Panc1 (cell line): Measurements from ENCODE around the gene MPP7. TPM values are rescaled to one million over a fixed set of nuclear protein-coding genes. Genes with fewer than 3 reads are reported as not detected.

Experiments used
- ATAC-seq: fragments of 200-7000 bp; cut with Tn5 transposase; 2 replicates; pipeline ENCODE4 v1.9.1; 2020; ENCODE audit warnings: mild to moderate bottlenecking, moderate library complexity
- BruUV-seq: library from RNA; stranded (reverse); fragments of 400-500 nt; replicated peaks from 2 replicates; lab custom pipeline; 2021; lab: Mats Ljungman, UMichigan
- CTCF ChIA-PET: fragments of 300-600 bp; sonication (Branson Sonifier 250); formaldehyde crosslinking; loops from one replicate; lab custom pipeline; 2022; ENCODE audit warnings: antibody characterized with exemption; lab: Charles Lee
- POLR2A ChIA-PET: fragments of 300-600 bp; sonication (Branson Sonifier 250); formaldehyde crosslinking; loops from one replicate; lab custom pipeline; 2022; ENCODE audit warnings: antibody characterized with exemption; lab: Charles Lee
- DNase-seq: peaks from one replicate; pipeline ENCODE4 v3.0.0-alpha.2; 2010; ENCODE audit warnings: low read depth, low spot score
- H3K27ac ChIP-seq: 2 replicates; pipeline ENCODE4 v1.5.1; 2011; ENCODE audit warnings: mild to moderate bottlenecking, low read length, inconsistent platforms
- H3K27me3 ChIP-seq: fragments of 200-500 bp; sonication (Bioruptor generic); 2 replicates; pipeline ENCODE4 v1.6.0; 2014; ENCODE audit warnings: low read length, inconsistent platforms; ENCODE audit not compliant: control insufficient read depth, insufficient read depth
- H3K36me3 ChIP-seq: fragments of 200-500 bp; sonication (Bioruptor generic); 2 replicates; pipeline ENCODE4 v1.5.1; 2014; ENCODE audit warnings: inconsistent platforms, mild to moderate bottlenecking, low read length, moderate library complexity; ENCODE audit not compliant: control insufficient read depth, insufficient read depth
- H3K4me1 ChIP-seq: 2 replicates; pipeline ENCODE4 v1.5.1; 2011; ENCODE audit warnings: inconsistent platforms, mild to moderate bottlenecking, low read length, moderate library complexity; ENCODE audit not compliant: control insufficient read depth, insufficient read depth
- H3K4me3 ChIP-seq, 2 experiments: 2 replicates each; pipeline ENCODE4 v1.5.1; 2011 to 2012; ENCODE audit warnings: low read depth in 2 of 2, low read length in 2 of 2, mild to moderate bottlenecking in 2 of 2, inconsistent platforms in 1 of 2, moderate library complexity in 1 of 2
- H3K9me3 ChIP-seq: fragments of 200-500 bp; sonication (Bioruptor generic); 2 replicates; pipeline ENCODE4 v1.5.1; 2014; ENCODE audit warnings: low read depth, mild to moderate bottlenecking, inconsistent platforms, low read length, moderate library complexity; ENCODE audit not compliant: control insufficient read depth, insufficient read depth
- CTCF ChIP-seq: fragments of 450-650 bp; IDR thresholded peaks from 2 replicates; pipeline ENCODE4 v1.5.1; 2017; ENCODE audit warnings: mild to moderate bottlenecking
- POLR2AphosphoS5 ChIP-seq: IDR thresholded peaks from 2 replicates; pipeline ENCODE4 v1.6.1; 2012; ENCODE audit warnings: mild to moderate bottlenecking, low read depth, low read length, moderate library complexity
- REST ChIP-seq, 2 experiments: IDR thresholded peaks; 2 replicates each; pipeline ENCODE4 v1.6.1; 2011 to 2012; ENCODE audit warnings: low read depth in 2 of 2, control low read depth in 1 of 2, low read length in 1 of 2, mild to moderate bottlenecking in 1 of 2, moderate library complexity in 1 of 2; ENCODE audit not compliant: insufficient read depth in 1 of 2
- SIN3A ChIP-seq: IDR thresholded peaks from 2 replicates; pipeline ENCODE4 v1.6.1; 2012; ENCODE audit warnings: low read depth, mild to moderate bottlenecking, low read length, moderate library complexity, borderline replicate concordance; ENCODE audit not compliant: insufficient read depth
- TCF7L2 ChIP-seq: IDR thresholded peaks from 2 replicates; pipeline ENCODE4 v1.6.1; 2011; ENCODE audit warnings: mild to moderate bottlenecking, low read depth, low read length, inconsistent platforms
- in situ Hi-C: cut with HindIII; loops from 2 replicates; pipeline ENCODE4 v1.10.0; 2016; ENCODE audit warnings: low sequenced_read_pairs, low pct_unique_long_range_greater_than_20kb
- intact Hi-C: fragments of 100-400 bp; cut with micrococcal nuclease; formaldehyde crosslinking; loops from one replicate; pipeline ENCODE4 v1.10.0; 2022; ENCODE audit not compliant: unreplicated experiment
- total RNA-seq: library from RNA; stranded (reverse); gene quantifications from one replicate; pipeline ENCODE4 v1.2.1, GENCODE V29; 2021; ENCODE audit not compliant: unreplicated experiment

MPP7 gene
- total RNA-seq, 1 experiment from 2014 or later: 0.49 TPM

GRCh38 chr10:28316696-28317095 is 13.8 kb upstream of the MPP7 start:
- CTCF ChIA-PET: no interaction called here
- Histone ChIP-seq H3K4me1 (no peaks in the 10 kb centered on the region), H3K36me3 (no peaks in the 10 kb centered on the region), H3K9me3 (no peaks in the 10 kb centered on the region), H3K4me3 (no peak overlapping the region), H3K27me3 (no peaks in the 10 kb centered on the region), H3K27ac (no peak overlapping the region)
- in situ Hi-C loops (no loop called here), intact Hi-C loops (no loop called here)
- no peak for DNase-seq
- no peak for ATAC-seq
- no peak for TF ChIP-seq TCF7L2
- TF ChIP-seq CTCF: no peak
- no peak for TF ChIP-seq REST (IDR thresholded peaks at IDR 0.05; ENCODE audit: insufficient read depth in 1 of 2, low read depth in 2 of 2, low read length in 1 of 2)
- POLR2A ChIA-PET: no interaction called here
- no TSS peak for BruUV-seq

- DNase-seq (no peak), ATAC-seq (no peak)
- intact Hi-C loops: no loop called here
- no peak overlapping the region for H3K27ac ChIP-seq
- no peak overlapping the region for H3K4me3 ChIP-seq
- in situ Hi-C loops: no loop called here
- ChIA-PET POLR2A (no interaction called here), CTCF (no interaction called here)
- TF ChIP-seq CTCF (no peak), SIN3A (no peak), TCF7L2 (no peak)
- H3K36me3 ChIP-seq: no peaks in the 10 kb centered on the region
- H3K9me3 ChIP-seq: no peaks in the 10 kb centered on the region
- BruUV-seq: no TSS peak
- no peaks in the 10 kb centered on the region for H3K4me1 ChIP-seq
- H3K27me3 ChIP-seq: no peaks in the 10 kb centered on the region
Measured at GRCh38 chr10:28315140-28315539, 12.3 kb upstream of the MPP7 start.

GRCh38 chr10:28314211-28314610 is 11.3 kb upstream of the MPP7 start:
- CTCF ChIA-PET: no interaction called here

More at GRCh38 chr10:28314211-28314610, 11.3 kb upstream of the MPP7 start:
- POLR2A ChIA-PET: no interaction called here
- no peak for ATAC-seq
- no TSS peak for BruUV-seq
- Histone ChIP-seq H3K27ac (no peak overlapping the region), H3K27me3 (no peaks in the 10 kb centered on the region), H3K4me1 (no peaks in the 10 kb centered on the region), H3K36me3 (no peaks in the 10 kb centered on the region), H3K4me3 (no peak overlapping the region), H3K9me3 (no peaks in the 10 kb centered on the region)
- no peak for TF ChIP-seq SIN3A
- TF ChIP-seq TCF7L2: no peak
- TF ChIP-seq CTCF: no peak
- TF ChIP-seq REST (IDR thresholded peaks at IDR 0.05; ENCODE audit: insufficient read depth in 1 of 2, low read depth in 2 of 2, low read length in 1 of 2): no peak
- TF ChIP-seq POLR2AphosphoS5: no peak
- in situ Hi-C loops (no loop called here), intact Hi-C loops (no loop called here)
- DNase-seq: no peak
